Neuronal stem cell (in vitro differentiated cells): ENCODE results near the gene RASAL3.
A peak's percentile ranks its signal among the peaks of the same experiment; 100 is the strongest.

Experiments used
- DNase-seq: peaks from one replicate; pipeline ENCODE4 v3.0.0-alpha.2; 2013; ENCODE audit warnings: low spot score
- H2AFZ ChIP-seq: one replicate; pipeline ENCODE4 v1.6.1; 2013; ENCODE audit warnings: mild to moderate bottlenecking, low read length, inconsistent platforms
- H2AK5ac ChIP-seq: 2 replicates; pipeline ENCODE4 v1.6.1; 2013; ENCODE audit warnings: low read depth, mild to moderate bottlenecking, inconsistent platforms, low read length, moderate library complexity, mixed read lengths
- H2BK120ac ChIP-seq: 2 replicates; pipeline ENCODE4 v1.6.1; 2013; ENCODE audit warnings: low read depth, mild to moderate bottlenecking, inconsistent platforms, low read length, moderate library complexity, mixed read lengths
- H2BK12ac ChIP-seq: one replicate; pipeline ENCODE4 v1.6.1; 2013; ENCODE audit warnings: low read length, inconsistent platforms
- H2BK15ac ChIP-seq: 2 replicates; pipeline ENCODE4 v1.6.1; 2013; ENCODE audit warnings: mild to moderate bottlenecking, low read length, inconsistent platforms, mixed read lengths
- H2BK5ac ChIP-seq: one replicate; pipeline ENCODE4 v1.6.1; 2013; ENCODE audit warnings: inconsistent platforms, mild to moderate bottlenecking, low read length, moderate library complexity
- H3K14ac ChIP-seq: one replicate; pipeline ENCODE4 v1.6.1; 2013; ENCODE audit warnings: low read length, inconsistent platforms
- H3K18ac ChIP-seq: 2 replicates; pipeline ENCODE4 v1.6.1; 2013; ENCODE audit warnings: low read length, inconsistent platforms
- H3K23ac ChIP-seq: 2 replicates; pipeline ENCODE4 v1.6.1; 2013; ENCODE audit warnings: low read depth, mild to moderate bottlenecking, mixed read lengths, low read length, inconsistent platforms; ENCODE audit not compliant: poor library complexity
- H3K27ac ChIP-seq: replicated peaks from 3 replicates; pipeline ENCODE4 v1.5.1; 2013; ENCODE audit warnings: low read length, inconsistent platforms
- H3K27me3 ChIP-seq, 3 experiments: 2 replicates each; pipeline ENCODE4 v1.6.1; 2013; ENCODE audit warnings: low read length in 3 of 3, mild to moderate bottlenecking in 2 of 3, inconsistent platforms in 1 of 3, low read depth in 1 of 3, mixed read lengths in 1 of 3, moderate library complexity in 1 of 3; ENCODE audit not compliant: control insufficient read depth in 3 of 3, insufficient read depth in 3 of 3
- H3K36me3 ChIP-seq, 2 donors: replicated peaks in 1 of 2; 2 replicates each; pipeline ENCODE4 v1.6.1; 2013; ENCODE audit warnings: low read length in 2 of 2; ENCODE audit not compliant: control insufficient read depth in 2 of 2, insufficient read depth in 2 of 2
- H3K4ac ChIP-seq: 2 replicates; pipeline ENCODE4 v1.6.1; 2013; ENCODE audit warnings: inconsistent platforms, mild to moderate bottlenecking, low read length, moderate library complexity
- H3K4me1 ChIP-seq, 2 donors: 1 replicate in 1 of 2; 2 replicates in 1 of 2; pipeline ENCODE4 v1.6.1; 2013; ENCODE audit warnings: low read length in 2 of 2, low read depth in 1 of 2; ENCODE audit not compliant: control insufficient read depth in 2 of 2, insufficient read depth in 1 of 2
- H3K4me2 ChIP-seq: one replicate; pipeline ENCODE4 v1.6.1; 2013; ENCODE audit warnings: mild to moderate bottlenecking, low read length, inconsistent platforms; ENCODE audit not compliant: insufficient read depth, poor library complexity, severe bottlenecking
- H3K4me3 ChIP-seq, 2 donors: 2 replicates each; pipeline ENCODE4 v1.5.1; 2013; ENCODE audit warnings: low read length in 2 of 2, mild to moderate bottlenecking in 2 of 2, inconsistent platforms in 1 of 2, moderate library complexity in 1 of 2
- H3K79me1 ChIP-seq: one replicate; pipeline ENCODE4 v1.6.1; 2013; ENCODE audit warnings: low read depth, mild to moderate bottlenecking, inconsistent platforms, low read length, moderate library complexity
- H3K9ac ChIP-seq: one replicate; pipeline ENCODE4 v1.6.1; 2013; ENCODE audit warnings: mild to moderate bottlenecking, low read depth, low read length, inconsistent platforms; ENCODE audit not compliant: poor library complexity
- H3K9me3 ChIP-seq, 2 donors: replicated peaks in 1 of 2; 2 replicates each; pipeline versions ENCODE3 to v1.6.1; 2013; ENCODE audit warnings: low read length in 2 of 2, mild to moderate bottlenecking in 2 of 2, inconsistent platforms in 1 of 2, low read depth in 1 of 2, mixed read lengths in 1 of 2, moderate library complexity in 1 of 2; ENCODE audit not compliant: control insufficient read depth in 2 of 2, insufficient read depth in 1 of 2
- H4K8ac ChIP-seq: one replicate; pipeline ENCODE4 v1.6.1; 2013; ENCODE audit warnings: low read depth, mild to moderate bottlenecking, inconsistent platforms, low read length, moderate library complexity
- H4K91ac ChIP-seq: one replicate; pipeline ENCODE4 v1.6.1; 2013; ENCODE audit warnings: low read length, low read depth, mild to moderate bottlenecking, inconsistent platforms; ENCODE audit not compliant: poor library complexity
- WGBS, 2 donors: extraction: QIAGEN DNeasy Blood & Tissue Kit; methylation state at CpG; one replicate each; pipeline ENCODE4 v1.1.7; 2013; ENCODE audit warnings: missing lambda C conversion rate in 2 of 2, mixed read lengths in 1 of 2; ENCODE audit not compliant: insufficient read length in 2 of 2, insufficient replicate concordance in 1 of 2; ENCODE audit errors: extremely low coverage in 2 of 2; 5-methylcytosine and 5-hydroxymethylcytosine counted together

The RASAL3 gene

DNA sequence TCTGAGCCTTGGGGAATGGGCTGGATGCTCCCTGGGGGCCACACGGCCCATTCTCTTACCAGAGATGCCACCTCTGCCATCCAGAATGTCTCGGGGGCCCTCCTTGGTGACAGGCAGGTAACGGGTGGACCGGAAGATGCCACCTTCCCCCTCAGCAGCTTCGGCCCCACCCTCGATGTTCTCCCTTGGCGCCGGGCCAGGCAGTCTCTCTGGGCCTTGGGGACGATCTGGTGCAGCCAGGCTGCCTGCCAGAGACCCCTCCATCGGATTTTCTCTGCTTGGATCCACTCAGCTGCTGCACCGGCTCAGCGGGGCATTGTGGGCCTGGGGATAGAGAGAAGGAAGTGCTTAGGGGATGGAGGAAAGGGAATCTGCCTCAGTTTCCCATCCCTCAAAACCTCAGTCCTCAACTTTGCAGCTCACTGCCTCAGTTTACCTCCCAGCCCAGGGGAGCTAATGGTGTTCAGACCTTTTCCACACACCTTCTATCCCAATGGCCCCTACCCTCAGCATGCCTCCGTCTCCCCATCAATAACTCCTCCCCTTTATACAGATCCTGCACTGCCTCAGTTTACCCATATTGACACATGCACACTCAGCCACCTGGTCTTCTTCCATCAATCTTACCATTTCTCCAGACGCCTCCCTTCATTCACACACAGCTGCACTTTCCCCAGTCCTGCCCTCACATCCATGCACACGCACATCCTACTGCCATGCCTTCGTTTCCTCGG, 16.1 kb downstream of the RASAL3 start:
- no peak overlapping the region for H3K27ac ChIP-seq
- H3K4me2 ChIP-seq: no peak overlapping the region
- no peak overlapping the region for H4K8ac ChIP-seq
- no peak overlapping the region for H3K14ac ChIP-seq
- H4K91ac ChIP-seq: no peak overlapping the region
- H2AFZ ChIP-seq: peak overlapping the region; percentile 90
- peaks cover 11 to 12% of the 10 kb centered on the region in 2 donors for H3K4me1 ChIP-seq
- no peak overlapping the region for H3K23ac ChIP-seq
- H3K4me3 ChIP-seq: peak overlapping the region in 1 of 2 donors; percentile 56
- peaks cover 0 to 4% of the 10 kb centered on the region in 2 donors for H3K36me3 ChIP-seq
- H2BK12ac ChIP-seq: no peak overlapping the region
- no peak overlapping the region for H2BK15ac ChIP-seq
- H3K9me3 ChIP-seq: no peaks in the 10 kb centered on the region
- H3K79me1 ChIP-seq: no peaks in the 10 kb centered on the region
- no peak overlapping the region for H3K18ac ChIP-seq
- H2BK120ac ChIP-seq: no peak overlapping the region
- no peak for DNase-seq
- no peak overlapping the region for H3K4ac ChIP-seq
- H2AK5ac ChIP-seq: no peak overlapping the region
- no CpG with 5 or more reads among the region's 17 CpGs for WGBS, 2 donors
- H2BK5ac ChIP-seq: no peak overlapping the region
- peaks cover 0 to 7% (median 6%) of the 10 kb centered on the region in 3 experiments for H3K27me3 ChIP-seq
- no peak overlapping the region for H3K9ac ChIP-seq

DNA sequence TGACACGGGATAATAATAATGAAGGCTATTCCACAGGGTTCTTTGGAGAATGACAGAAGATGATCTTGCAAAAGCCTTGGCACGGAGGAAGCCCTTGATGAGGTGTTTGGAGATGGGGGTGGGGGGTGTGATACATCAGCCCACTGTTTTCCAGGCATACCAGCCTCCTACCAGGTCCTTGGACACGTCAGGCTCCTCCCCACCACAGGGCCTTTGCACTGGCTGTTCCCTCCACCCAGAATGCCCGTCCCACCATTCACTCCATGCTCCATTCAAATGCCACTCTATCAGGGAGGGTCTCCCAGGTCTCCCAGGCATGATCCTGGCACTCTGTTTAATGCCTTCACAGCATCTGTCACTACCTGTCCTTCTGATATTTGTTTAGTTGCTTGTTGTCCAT, 17.3 kb downstream of the RASAL3 start:
- H3K4me3 ChIP-seq: no peak overlapping the region
- H2AFZ ChIP-seq: no peak overlapping the region
- H2AK5ac ChIP-seq: no peak overlapping the region
- no peak overlapping the region for H3K9ac ChIP-seq
- DNase-seq: no peak
- H3K4me2 ChIP-seq: no peak overlapping the region
- H3K23ac ChIP-seq: no peak overlapping the region
- peaks cover 1% of the 10 kb centered on the region for H3K79me1 ChIP-seq
- H4K8ac ChIP-seq: no peak overlapping the region
- H3K18ac ChIP-seq: no peak overlapping the region
- peaks cover 0 to 4% of the 10 kb centered on the region in 2 donors for H3K36me3 ChIP-seq
- H3K4ac ChIP-seq: no peak overlapping the region
- H3K27me3 ChIP-seq: no peaks in the 10 kb centered on the region
- WGBS, 2 donors: no CpG with 5 or more reads among the region's 4 CpGs
- H3K27ac ChIP-seq: no peak overlapping the region
- no peak overlapping the region for H2BK15ac ChIP-seq
- no peak overlapping the region for H2BK120ac ChIP-seq
- no peak overlapping the region for H3K14ac ChIP-seq
- no peaks in the 10 kb centered on the region for H3K9me3 ChIP-seq
- no peak overlapping the region for H4K91ac ChIP-seq
- no peak overlapping the region for H2BK5ac ChIP-seq
- H3K4me1 ChIP-seq: peaks cover 7 to 9% of the 10 kb centered on the region in 2 donors
- H2BK12ac ChIP-seq: no peak overlapping the region

DNA sequence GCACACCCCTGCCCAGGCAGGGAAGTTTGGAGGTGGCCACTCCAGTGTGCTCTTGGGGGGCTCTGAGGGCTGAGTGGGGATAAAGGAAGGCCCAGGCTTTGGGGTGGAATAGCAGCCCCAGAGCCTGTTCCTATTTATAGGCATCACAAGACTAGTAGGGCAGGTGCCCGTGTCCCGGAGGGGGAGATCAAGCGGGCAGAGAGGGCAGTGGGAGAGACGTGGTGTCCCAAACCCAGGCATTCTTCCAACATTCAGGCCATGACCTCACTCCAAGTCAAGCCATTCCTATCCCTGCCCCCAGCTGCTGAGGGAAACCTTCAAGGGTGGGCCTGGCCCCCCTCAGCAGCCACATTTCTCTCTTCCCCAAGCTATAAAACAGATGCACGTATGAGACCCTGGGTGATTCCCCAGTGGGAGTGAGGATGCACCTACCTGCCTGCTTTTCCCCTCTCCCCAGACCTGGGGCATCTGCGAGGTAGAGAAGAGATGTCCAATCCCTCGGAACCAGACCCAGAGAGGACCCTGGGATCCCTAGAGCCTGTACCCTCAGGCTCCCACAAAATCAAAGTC, 18.5 kb downstream of the RASAL3 start:
- Histone ChIP-seq H3K18ac (no peak overlapping the region), H2BK12ac (no peak overlapping the region), H3K4me1 (peaks cover 7% of the 10 kb centered on the region in 2 donors), H2BK5ac (no peak overlapping the region), H3K4me2 (no peak overlapping the region), H2AFZ (no peak overlapping the region), H3K79me1 (peaks cover 1% of the 10 kb centered on the region), H3K4me3 (no peak overlapping the region), H3K9ac (peak overlapping the region; percentile 3), H4K91ac (no peak overlapping the region), H3K36me3 (peaks cover 0 to 4% of the 10 kb centered on the region in 2 donors), H3K4ac (no peak overlapping the region), H2AK5ac (no peak overlapping the region), H3K9me3 (no peaks in the 10 kb centered on the region), H4K8ac (no peak overlapping the region), H3K23ac (no peak overlapping the region), H2BK15ac (no peak overlapping the region), H3K14ac (no peak overlapping the region), H3K27me3 (no peaks in the 10 kb centered on the region), H2BK120ac (no peak overlapping the region), H3K27ac (no peak overlapping the region)
- no CpG with 5 or more reads among the region's 7 CpGs for WGBS, 2 donors
- DNase-seq: no peak

DNA sequence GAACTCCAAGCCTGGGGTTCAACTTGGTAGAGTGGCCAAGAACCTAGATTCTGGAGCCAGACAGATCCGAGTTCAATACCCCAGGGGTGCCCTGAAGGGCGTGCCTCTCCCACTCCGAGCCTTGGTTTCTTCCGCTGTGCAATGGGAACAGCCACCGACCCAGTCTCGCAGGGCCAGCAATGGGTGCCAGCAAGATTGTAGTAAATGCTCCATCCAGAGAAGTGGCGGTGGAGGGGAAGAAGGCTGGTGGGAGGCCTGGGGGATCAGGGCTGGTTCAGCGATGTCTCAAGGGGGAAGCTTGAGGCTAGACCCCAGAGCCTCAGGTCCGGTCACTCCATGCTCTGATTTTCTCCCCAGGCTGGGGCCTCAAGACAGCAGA, 19.1 kb downstream of the RASAL3 start:
- no CpG with 5 or more reads among the region's 9 CpGs for WGBS, 2 donors
- H3K4me2 ChIP-seq: no peak overlapping the region
- H3K14ac ChIP-seq: no peak overlapping the region
- H2AFZ ChIP-seq: no peak overlapping the region
- no peak overlapping the region for H3K4ac ChIP-seq
- no peak overlapping the region for H2BK12ac ChIP-seq
- H3K9me3 ChIP-seq: no peaks in the 10 kb centered on the region
- H3K23ac ChIP-seq: no peak overlapping the region
- H2BK15ac ChIP-seq: no peak overlapping the region
- H4K8ac ChIP-seq: no peak overlapping the region
- peaks cover 7% of the 10 kb centered on the region in 2 donors for H3K4me1 ChIP-seq
- H2AK5ac ChIP-seq: no peak overlapping the region
- no peak overlapping the region for H2BK120ac ChIP-seq
- DNase-seq: no peak
- H3K79me1 ChIP-seq: peaks cover 1% of the 10 kb centered on the region
- peaks cover 0 to 4% of the 10 kb centered on the region in 2 donors for H3K36me3 ChIP-seq
- H4K91ac ChIP-seq: no peak overlapping the region
- H3K27me3 ChIP-seq: no peaks in the 10 kb centered on the region
- no peak overlapping the region for H3K27ac ChIP-seq
- H3K4me3 ChIP-seq: no peak overlapping the region
- no peak overlapping the region for H2BK5ac ChIP-seq
- no peak overlapping the region for H3K18ac ChIP-seq
- no peak overlapping the region for H3K9ac ChIP-seq
